K562 treated with DMSO at 1 percent for 4 hours (cell line): ENCODE measurements around the gene MGST2. TPM values are rescaled to one million over a fixed set of nuclear protein-coding genes. Genes with fewer than 3 reads are reported as not detected.

Experiments
- total RNA-seq: library from RNA; unstranded; fragments of 300-600 nt; gene quantifications from 2 replicates; pipeline ENCODE4 v1.2.3, GENCODE V29; 2022; ENCODE audit not compliant: insufficient read depth

Gene MGST2
- total RNA-seq: 54.7 and 56.3 TPM in 2 replicates

DNA sequence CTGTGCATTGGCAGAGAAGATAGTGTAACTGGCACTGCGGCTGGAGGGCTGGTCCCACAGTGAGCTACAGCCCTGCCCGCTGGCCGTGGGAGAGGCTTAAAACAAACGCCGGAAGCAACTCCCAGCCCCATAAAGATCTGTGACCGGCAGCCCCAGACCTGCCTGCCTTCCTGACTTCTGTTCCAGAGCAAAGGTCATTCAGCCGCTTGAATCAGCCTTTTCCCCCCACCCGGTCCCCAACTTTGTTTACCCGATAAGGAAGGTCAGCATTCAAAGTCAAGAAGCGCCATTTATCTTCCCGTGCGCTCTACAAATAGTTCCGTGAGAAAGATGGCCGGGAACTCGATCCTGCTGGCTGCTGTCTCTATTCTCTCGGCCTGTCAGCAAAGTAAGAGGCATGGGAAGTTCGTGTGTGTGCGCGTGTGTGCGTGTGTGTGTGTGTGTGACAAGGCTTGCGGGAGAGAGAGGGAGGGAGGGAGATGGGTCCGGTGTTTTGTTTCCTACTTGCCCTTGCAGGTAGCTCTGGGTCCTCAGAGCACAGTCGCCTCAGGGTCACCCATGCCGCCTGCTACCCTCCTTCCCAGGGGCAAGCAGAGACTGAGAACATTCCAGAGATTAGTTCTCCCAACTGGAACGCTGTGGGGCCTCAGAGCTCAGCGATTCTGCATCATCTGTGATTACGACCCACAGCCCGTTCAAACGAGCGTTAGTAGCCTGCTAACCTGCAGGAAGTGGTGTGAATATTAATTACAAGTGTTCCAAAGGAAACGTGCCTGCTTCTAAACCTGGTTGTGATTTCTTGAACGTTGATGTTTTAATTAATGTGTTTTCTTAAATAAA, at the start of gene MGST2:
Gene MGST2, plus strand, starts transcription at position 130 of the 840 bp plus-strand sequence. Its CDS starts 201 bp downstream, at position 331.

Other genes starting within 250 kb of the MGST2 start
- 2.9 and 7.1 TPM in 2 replicates for gene RAB33B, start 211.7 kb upstream of the MGST2 start, total RNA-seq
- 0.55 and 0.63 TPM in 2 replicates for gene SETD7, start 109.6 kb upstream of the MGST2 start, total RNA-seq